Trophoblast cell (in vitro differentiated cells and primary cell): Measurements from ENCODE around the gene SPATC1L.

Experiments
- DNase-seq, 2 donors: peaks; one replicate each; pipeline ENCODE4 v3.0.0-alpha.2; 2016
- H2AFZ ChIP-seq: 2 replicates; pipeline ENCODE4 v1.6.1; 2013; ENCODE audit warnings: low read length, moderate library complexity, mild to moderate bottlenecking; ENCODE audit not compliant: insufficient read depth, poor library complexity
- H2AK5ac ChIP-seq: 2 replicates; pipeline ENCODE4 v1.6.1; 2013; ENCODE audit warnings: mild to moderate bottlenecking, low read length
- H2BK120ac ChIP-seq: 2 replicates; pipeline ENCODE4 v1.6.1; 2013; ENCODE audit warnings: low read length, mild to moderate bottlenecking, moderate library complexity; ENCODE audit not compliant: insufficient read depth, poor library complexity
- H2BK12ac ChIP-seq: 2 replicates; pipeline ENCODE4 v1.6.1; 2013; ENCODE audit warnings: mild to moderate bottlenecking, low read length, moderate library complexity
- H2BK5ac ChIP-seq: 2 replicates; pipeline ENCODE4 v1.6.1; 2013; ENCODE audit warnings: low read length, low read depth, moderate library complexity, mild to moderate bottlenecking; ENCODE audit not compliant: poor library complexity
- H3K14ac ChIP-seq: 2 replicates; pipeline ENCODE4 v1.6.1; 2013; ENCODE audit warnings: mild to moderate bottlenecking, low read length
- H3K18ac ChIP-seq: 2 replicates; pipeline ENCODE4 v1.6.1; 2013; ENCODE audit warnings: mild to moderate bottlenecking, low read length
- H3K23ac ChIP-seq: 2 replicates; pipeline ENCODE4 v1.6.1; 2013; ENCODE audit warnings: low read length
- H3K27ac ChIP-seq: 2 replicates; pipeline ENCODE4 v1.5.1; 2013; ENCODE audit warnings: low read depth, mild to moderate bottlenecking, inconsistent platforms, low read length, moderate library complexity
- H3K27me3 ChIP-seq: 2 replicates; pipeline ENCODE4 v1.6.1; 2013; ENCODE audit warnings: inconsistent platforms, mild to moderate bottlenecking, low read length, moderate library complexity; ENCODE audit not compliant: insufficient read depth
- H3K36me3 ChIP-seq, 2 experiments: 1 replicate in 1 of 2; 2 replicates in 1 of 2; pipeline ENCODE4 v1.6.1; 2013; ENCODE audit warnings: low read length in 2 of 2, mild to moderate bottlenecking in 2 of 2, moderate library complexity in 1 of 2; ENCODE audit not compliant: insufficient read depth in 2 of 2, control insufficient read depth in 1 of 2
- H3K4ac ChIP-seq: 2 replicates; pipeline ENCODE4 v1.6.1; 2013; ENCODE audit warnings: low read depth, mild to moderate bottlenecking, low read length, moderate library complexity
- H3K4me1 ChIP-seq, 2 experiments: 1 replicate in 1 of 2; 2 replicates in 1 of 2; pipeline ENCODE4 v1.6.1; 2013; ENCODE audit warnings: low read length in 2 of 2, mild to moderate bottlenecking in 2 of 2, moderate library complexity in 1 of 2; ENCODE audit not compliant: insufficient read depth in 2 of 2, control insufficient read depth in 1 of 2
- H3K4me2 ChIP-seq: 2 replicates; pipeline ENCODE4 v1.6.1; 2013; ENCODE audit warnings: inconsistent platforms, mild to moderate bottlenecking, low read length, moderate library complexity
- H3K4me3 ChIP-seq: 2 replicates; pipeline ENCODE4 v1.5.1; 2013; ENCODE audit warnings: mild to moderate bottlenecking, low read depth, low read length, inconsistent platforms
- H3K79me1 ChIP-seq: one replicate; pipeline ENCODE4 v1.6.1; 2013; ENCODE audit warnings: low read length
- H3K79me2 ChIP-seq: 2 replicates; pipeline ENCODE4 v1.6.1; 2013; ENCODE audit warnings: low read length, mild to moderate bottlenecking; ENCODE audit not compliant: control insufficient read depth, insufficient read depth, poor library complexity
- H3K9ac ChIP-seq: 2 replicates; pipeline ENCODE4 v1.6.1; 2013; ENCODE audit warnings: mild to moderate bottlenecking, low read length
- H3K9me3 ChIP-seq: 2 replicates; pipeline ENCODE4 v1.6.1; 2013; ENCODE audit warnings: low read depth, mild to moderate bottlenecking, control low read depth, inconsistent platforms, low read length; ENCODE audit not compliant: insufficient read depth
- H4K12ac ChIP-seq: 2 replicates; pipeline ENCODE4 v1.6.1; 2013; ENCODE audit warnings: low read depth, mild to moderate bottlenecking, low read length, moderate library complexity
- H4K8ac ChIP-seq: 2 replicates; pipeline ENCODE4 v1.6.1; 2013; ENCODE audit warnings: low read depth, mild to moderate bottlenecking, low read length, moderate library complexity
- H4K91ac ChIP-seq: one replicate; pipeline ENCODE4 v1.6.1; 2013; ENCODE audit warnings: low read depth, mild to moderate bottlenecking, low read length, moderate library complexity
- WGBS: extraction: QIAGEN DNeasy Blood & Tissue Kit; methylation state at CpG from one replicate; pipeline ENCODE4 v1.1.7; 2013; ENCODE audit warnings: missing lambda C conversion rate; ENCODE audit not compliant: insufficient read length, insufficient coverage; ENCODE audit errors: extremely low coverage; 5-methylcytosine and 5-hydroxymethylcytosine counted together

Gene SPATC1L

DNA sequence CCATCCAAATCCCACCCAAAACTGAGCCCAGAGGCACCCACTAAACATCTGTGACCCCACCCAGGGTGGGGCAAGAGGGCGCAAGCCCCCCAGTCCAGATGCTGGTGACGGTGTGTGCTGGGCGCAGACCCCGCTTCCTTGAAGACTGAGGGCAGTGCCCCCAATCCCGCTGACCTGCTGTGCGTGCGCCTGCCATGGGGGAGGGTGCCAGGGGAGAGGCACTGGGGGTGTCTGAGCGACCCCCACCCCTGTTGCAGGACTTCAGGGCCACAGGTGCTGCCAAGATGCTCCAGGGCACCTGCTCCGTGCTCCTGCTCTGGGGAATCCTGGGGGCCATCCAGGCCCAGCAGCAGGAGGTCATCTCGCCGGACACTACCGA is 73.1 kb downstream of the SPATC1L start:
- Histone ChIP-seq H3K9me3 (peaks cover 7% of the 10 kb centered on the region), H3K27me3 (no peaks in the 10 kb centered on the region), H3K14ac (no peak overlapping the region), H3K4me3 (no peak overlapping the region), H3K79me2 (no peaks in the 10 kb centered on the region), H3K27ac (no peak overlapping the region), H3K4me2 (no peak overlapping the region), H3K18ac (no peak overlapping the region), H4K8ac (no peak overlapping the region), H4K12ac (no peak overlapping the region), H3K79me1 (no peaks in the 10 kb centered on the region), H2AFZ (no peak overlapping the region), H2BK12ac (no peak overlapping the region), H2AK5ac (no peak overlapping the region), H2BK120ac (no peak overlapping the region), H3K4me1 (no peaks in the 10 kb centered on the region), H3K4ac (no peak overlapping the region), H4K91ac (no peak overlapping the region), H2BK5ac (no peak overlapping the region), H3K36me3 (peaks cover 25 to 26% of the 10 kb centered on the region in 2 experiments), H3K23ac (no peak overlapping the region), H3K9ac (no peak overlapping the region)
- WGBS: no CpG with 5 or more reads among the region's 12 CpGs
- no peak for DNase-seq
